Activated naive CD4-positive, alpha-beta T cell treated with anti-CD3 and anti-CD28 coated beads, Interleukin-2, amount 50 U/mL, for 16 hours (primary cell): ENCODE data around the gene TAC3.
"Not testable (repeated sequence)": the region's sequence is repeated elsewhere in the genome, so short reads cannot be mapped to it uniquely, and the experiment has no call there.

Experiments
- DNase-seq: peaks from one replicate; pipeline ENCODE4 v3.0.0-alpha.2; 2020

TAC3 gene

DNA sequence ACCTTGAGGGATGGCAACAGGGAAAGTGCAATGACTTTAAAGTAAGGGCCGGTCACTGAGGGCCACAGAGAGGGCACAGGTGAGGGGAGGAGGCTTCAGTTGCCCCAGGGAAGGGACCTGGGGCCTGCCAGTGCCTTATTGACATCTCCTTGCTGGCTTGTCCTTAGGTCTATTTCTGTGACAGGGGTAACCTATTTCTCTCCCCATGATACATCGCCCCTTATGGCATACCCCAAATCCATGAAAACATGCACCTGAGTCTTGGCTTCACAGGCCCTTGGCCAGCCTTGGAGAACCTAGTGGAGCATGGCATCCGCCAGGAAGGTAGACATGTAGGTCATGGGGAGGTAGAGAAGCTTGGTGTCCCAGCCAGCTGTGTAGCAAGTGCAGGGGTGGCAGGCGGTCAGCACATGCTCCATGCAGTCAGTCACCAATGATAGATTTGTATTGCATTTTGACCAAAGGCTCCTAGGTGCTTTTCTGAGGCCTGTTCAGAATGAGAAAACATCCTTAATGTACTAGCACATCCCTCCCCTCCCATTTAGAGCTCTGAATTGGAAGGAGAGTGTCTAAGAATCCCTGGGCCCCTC lies 35.3 kb downstream of the TAC3 start:
- no peak for DNase-seq

DNA sequence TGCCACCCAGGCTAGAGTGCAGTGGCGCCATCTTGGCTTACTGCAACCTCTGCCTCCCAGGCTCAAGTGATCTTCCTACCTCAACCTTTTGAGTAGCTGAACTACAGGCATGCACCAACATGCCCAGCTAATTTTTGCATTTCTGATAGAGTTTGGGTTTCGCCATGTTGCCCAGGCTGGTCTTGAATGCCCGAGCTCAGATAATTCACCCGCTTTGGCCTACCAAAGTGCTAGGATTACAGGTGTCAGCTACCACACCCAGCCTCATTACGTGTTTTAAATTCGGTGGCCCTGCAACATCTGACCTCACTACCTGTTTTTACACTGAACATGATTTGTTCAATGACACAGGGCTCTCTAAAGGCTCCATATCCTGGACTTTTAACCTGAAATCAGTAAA lies 36.1 kb downstream of the TAC3 start:
- no peak for DNase-seq

DNA sequence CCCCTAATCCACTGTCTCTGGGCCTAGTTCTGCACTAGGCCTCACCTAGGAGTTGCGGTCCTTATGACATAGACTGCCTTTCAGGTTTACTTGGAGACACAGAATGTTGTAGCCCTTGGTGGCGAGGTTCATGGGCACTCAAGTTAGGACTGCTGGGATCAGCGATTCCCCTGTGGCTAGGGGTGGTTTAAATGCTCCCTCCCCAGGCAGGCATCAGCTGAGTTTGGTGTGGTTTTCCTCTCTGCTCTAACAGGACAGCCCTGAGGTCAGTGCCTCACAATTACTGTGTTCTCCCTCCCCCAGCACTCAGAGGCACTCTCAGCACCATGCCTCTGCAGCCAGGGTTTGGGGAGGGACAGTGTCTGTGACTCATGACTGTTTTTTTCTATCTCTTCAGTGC lies 36.7 kb downstream of the TAC3 start:
- no peak for DNase-seq

DNA sequence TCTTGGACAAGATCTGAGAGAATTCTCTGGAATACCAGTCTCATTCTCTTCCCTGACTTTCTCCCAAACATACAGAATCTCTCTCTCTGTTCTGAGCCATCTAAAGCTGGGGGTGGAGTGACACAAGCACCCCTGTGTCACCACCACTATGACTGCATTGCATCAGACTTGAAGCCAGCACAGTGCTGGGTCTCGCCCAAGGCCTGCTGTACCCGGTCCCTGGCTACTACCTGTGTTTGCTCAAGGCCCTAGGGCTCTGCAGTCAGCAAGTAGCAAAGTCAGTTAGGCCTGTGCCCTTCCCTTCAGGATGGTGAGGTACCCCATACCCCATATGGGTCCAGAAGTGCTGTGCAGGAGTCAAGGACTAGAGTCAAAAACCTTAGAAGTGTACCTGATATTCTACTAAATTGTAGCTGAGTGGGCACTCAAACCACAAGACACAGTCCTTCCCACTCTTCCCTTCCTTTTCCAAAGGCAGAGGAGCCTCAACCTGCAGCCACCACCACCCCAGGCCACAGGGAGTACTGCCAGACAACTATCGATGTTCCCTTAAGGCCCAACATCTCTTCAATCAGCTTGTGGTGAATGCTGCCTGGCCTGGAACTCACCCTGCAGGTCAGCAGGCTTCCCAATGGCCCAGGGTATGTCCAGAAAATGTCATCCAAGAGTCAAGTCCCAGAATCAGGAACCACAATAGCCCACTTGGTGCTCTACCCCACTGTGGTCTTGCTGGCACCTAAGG lies 37.8 kb downstream of the TAC3 start:
- no peak for DNase-seq

DNA sequence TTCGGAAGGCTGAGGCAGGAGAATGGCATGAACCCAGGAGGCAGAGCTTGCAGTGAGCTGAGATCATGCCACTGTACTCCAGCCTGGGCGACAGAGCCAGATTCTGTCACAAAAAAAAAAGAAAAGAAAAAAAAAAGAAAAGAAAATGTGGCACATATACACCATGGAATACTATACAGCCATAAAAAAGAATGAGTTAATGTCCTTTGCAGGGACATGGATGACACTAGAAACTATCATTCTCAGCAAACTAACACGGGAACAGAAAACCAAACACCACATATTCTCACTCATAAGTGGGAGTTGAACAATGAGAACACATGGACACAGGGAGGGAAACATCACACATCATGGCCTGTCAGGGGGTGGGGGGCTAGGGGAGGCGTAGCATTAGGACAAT lies 39.0 kb downstream of the TAC3 start:
- DNase-seq, result not testable (repeated sequence)

DNA sequence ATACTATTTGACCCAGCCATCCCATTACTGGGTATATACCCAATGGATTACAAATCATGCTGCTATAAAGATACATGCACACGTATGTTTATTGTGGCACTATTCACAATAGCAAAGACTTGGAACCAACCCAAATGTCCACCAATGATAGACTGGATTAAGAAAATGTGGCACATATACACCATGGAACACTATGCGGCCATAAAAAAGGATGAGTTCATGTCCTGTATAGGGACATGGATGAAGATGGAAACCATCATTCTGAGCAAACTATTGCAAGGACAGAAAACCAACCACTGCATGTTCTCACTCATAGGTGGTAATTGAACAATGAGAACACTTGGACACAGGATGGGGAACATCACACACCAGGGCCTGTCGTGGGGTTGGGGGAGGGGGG lies 42.1 kb downstream of the TAC3 start:
- DNase-seq, result not testable (repeated sequence)

DNA sequence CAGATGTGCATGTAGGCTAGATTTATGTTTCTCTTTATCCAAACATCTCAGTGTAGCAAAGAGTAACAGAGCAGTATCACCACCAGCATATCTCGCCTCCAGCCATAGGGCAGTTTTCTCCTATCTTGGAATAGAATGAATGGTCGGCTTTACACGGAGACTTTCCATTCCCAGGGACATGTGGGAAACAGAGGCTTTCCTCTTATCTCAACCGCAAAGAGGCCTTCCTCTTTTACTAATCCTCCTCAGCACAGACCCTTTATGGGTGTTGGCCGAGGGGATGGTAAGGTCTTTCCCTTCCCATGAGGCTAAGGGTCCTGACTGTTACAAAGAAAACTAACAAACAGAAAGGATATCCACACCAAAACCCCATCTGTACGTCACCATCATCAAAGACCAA lies 47.4 kb downstream of the TAC3 start:
- not testable (repeated sequence) for DNase-seq

DNA sequence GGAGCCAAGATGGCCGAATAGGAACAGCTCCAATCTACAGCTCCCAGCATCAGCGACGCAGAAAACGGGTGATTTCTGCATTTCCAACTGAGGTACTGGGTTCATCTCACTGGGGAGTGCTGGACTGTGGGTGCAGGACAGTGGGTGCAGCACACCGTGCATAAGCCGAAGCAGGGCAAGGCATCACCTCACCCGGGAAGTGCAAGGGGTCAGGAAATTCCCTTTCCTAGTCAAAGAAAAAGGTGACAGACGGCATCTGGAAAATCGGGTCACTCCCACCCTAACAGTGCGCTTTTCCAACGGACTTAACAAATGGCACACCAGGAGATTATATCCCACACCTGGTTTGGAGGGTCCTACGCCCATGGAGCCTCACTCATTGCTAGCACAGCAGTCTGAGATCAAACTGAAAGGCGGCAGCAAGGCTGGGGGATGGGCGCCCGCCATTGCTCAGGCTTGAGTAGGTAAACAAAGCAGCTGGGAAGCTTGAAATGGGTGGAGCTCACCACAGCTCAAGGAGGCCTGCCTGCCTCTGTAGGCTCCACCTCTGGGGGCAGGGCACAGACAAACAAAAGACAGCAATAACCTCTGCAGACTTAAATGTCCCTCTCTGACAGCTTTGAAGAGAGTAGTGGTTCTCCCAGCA lies 50.2 kb downstream of the TAC3 start:
- DNase-seq, result not testable (repeated sequence)

DNA sequence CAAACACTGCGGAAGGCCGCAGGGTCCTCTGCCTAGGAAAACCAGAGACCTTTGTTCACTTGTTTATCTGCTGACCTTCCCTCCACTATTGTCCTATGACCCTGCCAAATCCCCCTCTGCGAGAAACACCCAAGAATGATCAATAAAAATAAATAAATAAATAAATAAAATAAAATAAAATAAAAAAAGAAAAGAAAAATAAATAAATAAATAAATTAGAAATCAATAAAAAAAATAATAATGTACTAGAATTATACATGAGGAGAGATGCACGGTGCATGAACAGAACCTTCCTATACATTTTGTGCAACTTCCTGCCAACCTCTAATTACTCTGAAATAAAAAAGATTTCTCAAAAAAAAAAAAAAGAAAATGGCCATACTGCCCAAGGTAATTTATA lies 51.2 kb downstream of the TAC3 start:
- DNase-seq, result not testable (repeated sequence)

DNA sequence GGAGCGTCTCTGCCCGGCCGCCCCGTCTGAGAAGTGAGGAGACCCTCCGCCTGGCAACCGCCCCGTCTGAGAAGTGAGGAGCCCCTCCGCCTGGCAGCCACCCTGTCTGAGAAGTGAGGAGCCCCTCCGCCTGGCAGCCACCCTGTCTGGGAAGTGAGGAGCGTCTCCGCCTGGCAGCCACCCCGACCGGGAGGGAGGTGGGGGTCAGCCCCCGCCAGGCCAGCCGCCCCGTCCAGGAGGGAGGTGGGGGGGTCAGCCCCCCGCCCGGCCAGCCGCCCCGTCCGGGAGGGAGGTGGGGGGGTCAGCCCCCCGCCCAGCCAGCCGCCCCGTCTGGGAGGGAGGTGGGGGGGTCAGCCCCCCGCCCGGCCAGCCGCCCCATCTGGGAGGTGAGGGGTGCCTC lies 52.8 kb downstream of the TAC3 start:
- not testable (repeated sequence) for DNase-seq

DNA sequence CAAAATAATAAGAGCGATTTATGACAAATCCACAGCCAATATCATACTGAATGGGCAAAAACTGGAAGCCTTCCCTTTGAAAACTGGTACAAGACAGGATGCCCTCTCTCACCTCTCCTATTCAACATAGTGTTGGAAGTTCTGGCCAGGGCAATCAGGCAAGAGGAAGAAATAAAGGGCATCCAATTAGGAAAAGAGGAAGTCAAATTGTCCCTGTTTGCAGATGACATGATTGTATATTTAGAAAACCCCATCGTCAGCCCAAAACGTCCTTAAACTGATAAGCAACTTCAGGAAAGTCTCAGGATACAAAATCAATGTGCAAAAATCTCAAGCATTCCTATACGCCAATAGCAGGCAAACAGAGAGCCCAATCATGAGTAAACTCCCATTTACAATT lies 54.1 kb downstream of the TAC3 start:
- DNase-seq, result not testable (repeated sequence)
